IMR-90 (cell line): ENCODE measurements around the gene TMPRSS6. TPM values are rescaled to one million over a fixed set of nuclear protein-coding genes. Genes with fewer than 3 reads are reported as not detected.

Experiments
- ATAC-seq: fragments of 200-7000 bp; cut with Tn5 transposase; 2 replicates; pipeline ENCODE4 v1.9.1; 2020; ENCODE audit warnings: low read depth, mild to moderate bottlenecking, moderate library complexity
- BruUV-seq: library from RNA; stranded (reverse); fragments of 400-500 nt; replicated peaks from 2 replicates; lab custom pipeline; 2021; lab: Mats Ljungman, UMichigan
- CTCF ChIA-PET: fragments of 300-600 bp; formaldehyde crosslinking; extraction: SDS; loops from one replicate; lab custom pipeline; 2021; ENCODE audit warnings: antibody characterized with exemption; lab: Yijun Ruan, JAX
- POLR2A ChIA-PET: fragments of 300-600 bp; sonication (Branson Sonifier 250); formaldehyde crosslinking; loops from one replicate; lab custom pipeline; 2022; ENCODE audit warnings: antibody characterized with exemption; ENCODE audit not compliant: unreplicated experiment; lab: Charles Lee
- DNase-seq: peaks from one replicate; pipeline ENCODE4 v3.0.0; 2013
- H2AFZ ChIP-seq: replicated peaks from 2 replicates; pipeline ENCODE3; 2013; ENCODE audit warnings: low read length, mild to moderate bottlenecking; ENCODE audit not compliant: poor library complexity
- H2AK5ac ChIP-seq: 2 replicates; pipeline ENCODE4 v1.6.1; 2013; ENCODE audit warnings: low read depth, low read length, inconsistent platforms
- H2AK9ac ChIP-seq: replicated peaks from 2 replicates; pipeline ENCODE3; 2013; ENCODE audit warnings: mild to moderate bottlenecking, low read depth, low read length, moderate library complexity; ENCODE audit not compliant: poor library complexity
- H2BK120ac ChIP-seq: 2 replicates; pipeline ENCODE4 v1.6.1; 2013; ENCODE audit warnings: low read depth, low read length, inconsistent platforms
- H2BK15ac ChIP-seq: 3 replicates; pipeline ENCODE4 v1.6.1; 2013; ENCODE audit warnings: low read depth, low read length, inconsistent platforms
- H2BK20ac ChIP-seq: 2 replicates; pipeline ENCODE4 v1.6.1; 2013; ENCODE audit warnings: low read depth, mild to moderate bottlenecking, inconsistent platforms, low read length, moderate library complexity
- H2BK5ac ChIP-seq: 2 replicates; pipeline ENCODE4 v1.6.1; 2013; ENCODE audit warnings: mild to moderate bottlenecking, low read depth, low read length, inconsistent platforms; ENCODE audit not compliant: poor library complexity, severe bottlenecking
- H3K14ac ChIP-seq: replicated peaks from 2 replicates; pipeline ENCODE4 v1.6.1; 2013; ENCODE audit warnings: low read depth, low read length, inconsistent platforms
- H3K18ac ChIP-seq: 2 replicates; pipeline ENCODE4 v1.6.1; 2013; ENCODE audit warnings: low read depth, low read length, control low read depth
- H3K23ac ChIP-seq: 2 replicates; pipeline ENCODE4 v1.6.1; 2013; ENCODE audit warnings: low read depth, low read length, inconsistent platforms
- H3K27ac ChIP-seq: 2 replicates; pipeline ENCODE4 v1.5.1; 2013; ENCODE audit warnings: mild to moderate bottlenecking, control low read depth, low read length; ENCODE audit not compliant: insufficient read depth
- H3K27me3 ChIP-seq: 2 replicates; pipeline ENCODE4 v1.6.1; 2013; ENCODE audit warnings: low read length; ENCODE audit not compliant: control insufficient read depth, insufficient read depth
- H3K36me3 ChIP-seq: 2 replicates; pipeline ENCODE4 v1.6.1; 2013; ENCODE audit warnings: low read length, mixed read lengths; ENCODE audit not compliant: control insufficient read depth, insufficient read depth
- H3K4ac ChIP-seq: 2 replicates; pipeline ENCODE4 v1.6.1; 2013; ENCODE audit warnings: low read depth, low read length, inconsistent platforms
- H3K4me1 ChIP-seq: 2 replicates; pipeline ENCODE4 v1.6.1; 2013; ENCODE audit warnings: low read length, mixed read lengths; ENCODE audit not compliant: control insufficient read depth, insufficient read depth
- H3K4me2 ChIP-seq: 2 replicates; pipeline ENCODE4 v1.6.1; 2013; ENCODE audit warnings: low read depth, mild to moderate bottlenecking, control low read depth, low read length, moderate library complexity
- H3K4me3 ChIP-seq: 2 replicates; pipeline ENCODE4 v1.5.1; 2013; ENCODE audit warnings: low read depth, mild to moderate bottlenecking, control low read depth, low read length, moderate library complexity; ENCODE audit not compliant: insufficient read depth
- H3K56ac ChIP-seq: 2 replicates; pipeline ENCODE4 v1.6.1; 2013; ENCODE audit warnings: low read length, inconsistent platforms; ENCODE audit not compliant: insufficient read depth; ENCODE audit errors: extremely low read depth
- H3K79me1 ChIP-seq, 2 experiments: 2 replicates each; pipeline ENCODE4 v1.6.1; 2013; ENCODE audit warnings: low read length in 2 of 2, inconsistent platforms in 1 of 2, low read depth in 1 of 2
- H3K9ac ChIP-seq: 2 replicates; pipeline ENCODE4 v1.6.1; 2013; ENCODE audit warnings: low read depth, low read length, control low read depth
- H3K9me1 ChIP-seq: 2 replicates; pipeline ENCODE4 v1.6.1; 2013; ENCODE audit warnings: low read length, inconsistent platforms; ENCODE audit not compliant: insufficient read depth
- H3K9me3 ChIP-seq: 2 replicates; pipeline ENCODE4 v1.6.1; 2013; ENCODE audit warnings: low read length; ENCODE audit not compliant: control insufficient read depth, insufficient read depth
- H4K20me1 ChIP-seq: 2 replicates; pipeline ENCODE4 v1.6.1; 2013; ENCODE audit warnings: low read length, inconsistent platforms; ENCODE audit not compliant: insufficient read depth
- H4K5ac ChIP-seq: 2 replicates; pipeline ENCODE4 v1.6.1; 2013; ENCODE audit warnings: mild to moderate bottlenecking, low read depth, low read length, control low read depth
- H4K8ac ChIP-seq, 2 experiments: 2 replicates each; pipeline ENCODE4 v1.6.1; 2013; ENCODE audit warnings: low read depth in 2 of 2, low read length in 2 of 2, control low read depth in 1 of 2, inconsistent platforms in 1 of 2
- H4K91ac ChIP-seq: 2 replicates; pipeline ENCODE4 v1.6.1; 2013; ENCODE audit warnings: low read depth, low read length, inconsistent platforms; ENCODE audit not compliant: insufficient read depth
- FOS ChIP-seq: fragments of 150-350 bp; IDR thresholded peaks from 2 replicates; pipeline ENCODE4 v1.6.1; 2016; ENCODE audit warnings: low read depth, low read length
- USF2 ChIP-seq: fragments of 150-350 bp; IDR thresholded peaks from 2 replicates; pipeline ENCODE4 v1.6.1; 2017; ENCODE audit warnings: mild to moderate bottlenecking, antibody characterized with exemption, low read length, low read depth
- WGBS, 2 experiments: methylation state at CpG; one replicate each; pipeline versions ENCODE4 v1.1.5 to v1.1.7; 2013; ENCODE audit warnings: missing lambda C conversion rate in 2 of 2; ENCODE audit not compliant: insufficient read length in 1 of 2; ENCODE audit errors: extremely low coverage in 2 of 2; 5-methylcytosine and 5-hydroxymethylcytosine counted together
- dilution Hi-C: fragments of 300-500 bp; cut with HindIII; formaldehyde crosslinking; loops from one replicate; pipeline ENCODE4 v1.14.3; 2018; ENCODE audit warnings: low sequenced_read_pairs; ENCODE audit not compliant: unreplicated experiment
- in situ Hi-C: fragments of 300-500 bp; cut with MboI; formaldehyde crosslinking; loops from 3 replicates; pipeline ENCODE4 v1.14.3; 2019; ENCODE audit warnings: low sequenced_read_pairs, inconsistent platforms, mixed read lengths
- intact Hi-C: fragments of 100-400 bp; cut with micrococcal nuclease; formaldehyde crosslinking; loops from 2 replicates; pipeline ENCODE4 v1.10.0; 2022
- polyA plus RNA-seq, 3 experiments: library from polyadenylated mRNA; depleted of rRNA; stranded (reverse); fragments of >200 nt; gene quantifications; 2 replicates each; pipeline ENCODE4 v1.2.3, GENCODE V29; 2012; ENCODE audit warnings: low replicate concordance in 1 of 3
- total RNA-seq: library from RNA; depleted of rRNA; stranded (reverse); fragments of >200 nt; gene quantifications from 2 replicates; pipeline ENCODE4 v1.2.3, GENCODE V29; 2012

TMPRSS6 gene
- total and polyA plus RNA-seq, 2 of the 4 experiments (the other 2 are of a cell fraction), result not detected

- no peak overlapping the region for H3K4ac ChIP-seq
- H2BK120ac ChIP-seq, result no peak overlapping the region
- dilution Hi-C loops, result no loop called here
- no peak overlapping the region for H2BK20ac ChIP-seq
- ChIA-PET CTCF (interaction anchor here (1.5 kb wide), 1 partner anchor 30 kb away, joined by 3 read pairs; no protein-coding TSS in a partner anchor), POLR2A (no interaction called here)
- intact Hi-C loops, result no loop called here
- H4K5ac ChIP-seq, result no peak overlapping the region
- peaks cover 7% of the 10 kb centered on the region for H3K4me1 ChIP-seq
- H4K20me1 ChIP-seq, result peaks cover 23% of the 10 kb centered on the region
- no peak overlapping the region for H3K23ac ChIP-seq
- in situ Hi-C loops, result no loop called here
- H3K9me3 ChIP-seq, result no peaks in the 10 kb centered on the region
- no peak overlapping the region for H2AK9ac ChIP-seq
- H3K9ac ChIP-seq, result no peak overlapping the region
- H3K4me2 ChIP-seq, result no peak overlapping the region
- no TSS peak for BruUV-seq
- H2AK5ac ChIP-seq, result no peak overlapping the region
- H3K56ac ChIP-seq, result no peak overlapping the region
- no peak overlapping the region for H3K4me3 ChIP-seq
- ATAC-seq (no peak), DNase-seq (no peak)
- H2BK15ac ChIP-seq, result no peak overlapping the region
- H4K8ac ChIP-seq, result no peak overlapping the region
- 40% methylated on average over 1 of the region's 14 CpGs; no CpG with 5 or more reads in 1 of the 2 experiments for WGBS, 2 experiments
- no peaks in the 10 kb centered on the region for H3K27me3 ChIP-seq
- H3K14ac ChIP-seq, result no peak overlapping the region
- H4K91ac ChIP-seq, result no peak overlapping the region
- H3K36me3 ChIP-seq, result peaks cover 12% of the 10 kb centered on the region
- peaks cover 15 to 41% of the 10 kb centered on the region in 2 experiments for H3K79me1 ChIP-seq
- no peak overlapping the region for H2AFZ ChIP-seq
- no peak for TF ChIP-seq FOS
- no peak for TF ChIP-seq USF2
- H3K27ac ChIP-seq, result no peak overlapping the region
- no peak overlapping the region for H2BK5ac ChIP-seq
- H3K9me1 ChIP-seq, result peaks cover 5% of the 10 kb centered on the region; the same call in 1 of the 2 replicates
- H3K18ac ChIP-seq, result no peak overlapping the region
Measured at GRCh38 chr22:37016134-37016910, 93.2 kb downstream of the TMPRSS6 start.
